HEK293 (cell line): ENCODE results near the gene C1QBP.

ENCODE experiments used
- EGR2 ChIP-seq: fragments of 450-650 bp; formaldehyde crosslinking; IDR thresholded peaks from 2 replicates; pipeline ENCODE4 v1.5.1; 2016; ENCODE audit warnings: low read depth, missing biosample characterization, missing genetic modification characterization
- GFI1B ChIP-seq: fragments of 450-650 bp; formaldehyde crosslinking; IDR thresholded peaks from 2 replicates; pipeline ENCODE4 v1.5.1; 2016; ENCODE audit warnings: missing biosample characterization, missing genetic modification characterization
- GLI4 ChIP-seq: fragments of 450-650 bp; formaldehyde crosslinking; IDR thresholded peaks from 2 replicates; pipeline ENCODE4 v1.5.1; 2016; ENCODE audit warnings: missing biosample characterization, missing genetic modification characterization
- GLIS1 ChIP-seq: fragments of 450-650 bp; formaldehyde crosslinking; IDR thresholded peaks from 2 replicates; pipeline ENCODE4 v1.5.1; 2016; ENCODE audit warnings: missing biosample characterization, missing genetic modification characterization
- KLF1 ChIP-seq: fragments of 450-650 bp; formaldehyde crosslinking; IDR thresholded peaks from 2 replicates; pipeline ENCODE4 v1.5.1; 2016; ENCODE audit warnings: missing biosample characterization, missing genetic modification characterization
- KLF8 ChIP-seq: fragments of 450-650 bp; formaldehyde crosslinking; IDR thresholded peaks from 2 replicates; pipeline ENCODE4 v1.5.1; 2016; ENCODE audit warnings: missing biosample characterization, missing genetic modification characterization
- PBX3 ChIP-seq: sonication (generic); formaldehyde crosslinking; IDR thresholded peaks from 2 replicates; pipeline ENCODE4 v1.8.1; 2022; ENCODE audit warnings: mild to moderate bottlenecking, moderate library complexity, missing genetic modification reagents
- PRDM1 ChIP-seq: fragments of 450-650 bp; formaldehyde crosslinking; IDR thresholded peaks from 2 replicates; pipeline ENCODE4; 2016; ENCODE audit warnings: missing biosample characterization, missing genetic modification characterization
- YY2 ChIP-seq: fragments of 450-650 bp; formaldehyde crosslinking; IDR thresholded peaks from 2 replicates; pipeline ENCODE4 v1.5.1; 2016; ENCODE audit warnings: missing biosample characterization, missing genetic modification characterization
- ZBTB8A ChIP-seq: fragments of 450-650 bp; formaldehyde crosslinking; IDR thresholded peaks from 2 replicates; pipeline ENCODE4 v1.5.1; 2016; ENCODE audit warnings: missing biosample characterization, missing genetic modification characterization
- ZEB2 ChIP-seq: fragments of 450-650 bp; formaldehyde crosslinking; IDR thresholded peaks from 2 replicates; pipeline ENCODE4 v1.5.1; 2016; ENCODE audit warnings: missing biosample characterization, missing genetic modification characterization
- ZFHX2 ChIP-seq: fragments of 450-650 bp; formaldehyde crosslinking; conservative IDR thresholded peaks from 2 replicates; pipeline ENCODE4 v1.5.1; 2016; ENCODE audit warnings: missing biosample characterization, missing genetic modification characterization
- ZNF133 ChIP-seq: fragments of 450-650 bp; formaldehyde crosslinking; IDR thresholded peaks from 2 replicates; pipeline ENCODE4 v1.5.1; 2016; ENCODE audit warnings: missing biosample characterization, missing genetic modification characterization
- ZNF157 ChIP-seq: fragments of 450-650 bp; formaldehyde crosslinking; IDR thresholded peaks from 2 replicates; pipeline ENCODE4 v1.5.1; 2016; ENCODE audit warnings: missing biosample characterization, missing genetic modification characterization
- ZNF214 ChIP-seq: fragments of 450-650 bp; formaldehyde crosslinking; IDR thresholded peaks from 2 replicates; pipeline ENCODE4 v1.5.1; 2017; ENCODE audit warnings: missing biosample characterization, mild to moderate bottlenecking, missing genetic modification characterization, borderline replicate concordance
- ZNF223 ChIP-seq: fragments of 450-650 bp; formaldehyde crosslinking; IDR thresholded peaks from 2 replicates; pipeline ENCODE4 v1.5.1; 2016; ENCODE audit warnings: missing biosample characterization, missing genetic modification characterization
- ZNF391 ChIP-seq: fragments of 450-650 bp; formaldehyde crosslinking; IDR thresholded peaks from 2 replicates; pipeline ENCODE4 v1.5.1; 2016; ENCODE audit warnings: low read depth, missing biosample characterization, missing genetic modification characterization, borderline replicate concordance
- ZNF426 ChIP-seq: fragments of 450-650 bp; formaldehyde crosslinking; IDR thresholded peaks from 2 replicates; pipeline ENCODE4 v1.5.1; 2017; ENCODE audit warnings: missing biosample characterization, missing genetic modification characterization, mild to moderate bottlenecking, inconsistent platforms, moderate library complexity
- ZNF488 ChIP-seq: fragments of 450-650 bp; formaldehyde crosslinking; IDR thresholded peaks from 2 replicates; pipeline ENCODE4 v1.5.1; 2016; ENCODE audit warnings: missing biosample characterization, missing genetic modification characterization
- ZNF530 ChIP-seq: fragments of 450-650 bp; formaldehyde crosslinking; IDR thresholded peaks from 2 replicates; pipeline ENCODE4 v1.5.1; 2016; ENCODE audit warnings: low read depth, missing biosample characterization, missing genetic modification characterization
- ZNF555 ChIP-seq: fragments of 450-650 bp; formaldehyde crosslinking; conservative IDR thresholded peaks from 2 replicates; pipeline ENCODE4 v1.5.1; 2017; ENCODE audit warnings: missing biosample characterization, mild to moderate bottlenecking, missing genetic modification characterization, inconsistent platforms
- ZNF658 ChIP-seq: fragments of 450-650 bp; formaldehyde crosslinking; IDR thresholded peaks from 2 replicates; pipeline ENCODE4; 2016; ENCODE audit warnings: missing biosample characterization, missing genetic modification characterization
- ZNF670 ChIP-seq: fragments of 450-650 bp; formaldehyde crosslinking; IDR thresholded peaks from 2 replicates; pipeline ENCODE4 v1.5.1; 2016; ENCODE audit warnings: missing biosample characterization, missing genetic modification characterization, low read depth
- ZNF837 ChIP-seq: fragments of 450-650 bp; formaldehyde crosslinking; IDR thresholded peaks from 2 replicates; pipeline ENCODE4 v1.5.1; 2016; ENCODE audit warnings: missing biosample characterization, missing genetic modification characterization
- TF ChIP-seq, protein P1 (sequence below): fragments of 450-650 bp; formaldehyde crosslinking; IDR thresholded peaks from 2 replicates; pipeline ENCODE4 v1.5.1; 2016; ENCODE audit warnings: missing biosample characterization, missing genetic modification characterization
- TF ChIP-seq, protein P2 (sequence below): fragments of 450-650 bp; formaldehyde crosslinking; IDR thresholded peaks from 2 replicates; pipeline ENCODE4 v1.5.1; 2016; ENCODE audit warnings: missing biosample characterization, missing genetic modification characterization, borderline replicate concordance
- TF ChIP-seq, protein P3 (sequence below): fragments of 450-650 bp; formaldehyde crosslinking; IDR thresholded peaks from 2 replicates; pipeline ENCODE4 v1.5.1; 2016; ENCODE audit warnings: missing biosample characterization, missing genetic modification characterization
- TF ChIP-seq, protein P4 (sequence below): fragments of 450-650 bp; formaldehyde crosslinking; IDR thresholded peaks from 2 replicates; pipeline ENCODE4 v1.5.1; 2017; ENCODE audit warnings: missing biosample characterization, missing genetic modification characterization
- TF ChIP-seq, protein P5 (sequence below): fragments of 450-650 bp; formaldehyde crosslinking; IDR thresholded peaks from 2 replicates; pipeline ENCODE4 v1.5.1; 2017; ENCODE audit warnings: missing biosample characterization, missing genetic modification characterization

C1QBP gene

DNA sequence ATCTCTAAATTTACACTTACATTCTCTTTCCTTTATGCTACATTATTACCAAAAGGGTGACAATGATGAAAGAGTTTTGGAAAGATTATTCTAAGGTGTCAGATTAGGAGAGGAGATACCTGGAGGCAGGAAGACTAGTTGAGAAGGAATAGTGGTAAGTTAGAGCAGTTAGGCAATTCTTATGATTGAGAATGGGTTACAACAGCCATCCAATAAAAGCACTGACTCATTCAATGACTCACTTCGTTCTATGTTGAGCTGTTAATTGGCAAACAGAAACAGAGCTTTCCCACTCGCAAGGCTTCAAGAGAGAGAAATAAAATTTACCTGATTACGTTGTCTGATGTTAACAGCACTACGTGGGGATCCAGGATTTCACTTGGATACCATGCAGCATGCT is 25.3 kb downstream of the C1QBP start (continued):
- TF ChIP-seq ZNF658 (no peak), GLIS1 (no peak), ZBTB8A (tag by site-specific recombination) (no peak), ZNF670 (no peak), ZNF837 (tag by site-specific recombination) (no peak), ZEB2 (peak; percentile 98), ZNF223 (tag by site-specific recombination) (no peak), ZFHX2 (no peak), ZNF555 (tag by site-specific recombination) (no peak), KLF8 (tag by site-specific recombination) (peak; percentile 70), ZNF133 (tag by site-specific recombination) (no peak), ZNF488 (tag by site-specific recombination) (no peak), GLI4 (tag by site-specific recombination) (no peak), YY2 (no peak), ZNF530 (tag by site-specific recombination) (no peak), ZNF214 (tag by site-specific recombination) (no peak), EGR2 (tag by site-specific recombination) (no peak), GFI1B (tag by site-specific recombination) (0 out of 2 replicates have a peak, but pooled peaks have one; percentile 25), PRDM1 (tag by site-specific recombination) (peak; percentile 90), ZNF391 (no peak), ZNF157 (tag by site-specific recombination) (no peak), ZNF426 (tag by site-specific recombination) (no peak), KLF1 (tag by site-specific recombination) (no peak), PBX3 (CRISPR knock-in tag) (no peak)
- TF ChIP-seq, protein P1, sequence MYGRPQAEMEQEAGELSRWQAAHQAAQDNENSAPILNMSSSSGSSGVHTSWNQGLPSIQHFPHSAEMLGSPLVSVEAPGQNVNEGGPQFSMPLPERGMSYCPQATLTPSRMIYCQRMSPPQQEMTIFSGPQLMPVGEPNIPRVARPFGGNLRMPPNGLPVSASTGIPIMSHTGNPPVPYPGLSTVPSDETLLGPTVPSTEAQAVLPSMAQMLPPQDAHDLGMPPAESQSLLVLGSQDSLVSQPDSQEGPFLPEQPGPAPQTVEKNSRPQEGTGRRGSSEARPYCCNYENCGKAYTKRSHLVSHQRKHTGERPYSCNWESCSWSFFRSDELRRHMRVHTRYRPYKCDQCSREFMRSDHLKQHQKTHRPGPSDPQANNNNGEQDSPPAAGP = peak; percentile 91
- TF ChIP-seq, protein P2, sequence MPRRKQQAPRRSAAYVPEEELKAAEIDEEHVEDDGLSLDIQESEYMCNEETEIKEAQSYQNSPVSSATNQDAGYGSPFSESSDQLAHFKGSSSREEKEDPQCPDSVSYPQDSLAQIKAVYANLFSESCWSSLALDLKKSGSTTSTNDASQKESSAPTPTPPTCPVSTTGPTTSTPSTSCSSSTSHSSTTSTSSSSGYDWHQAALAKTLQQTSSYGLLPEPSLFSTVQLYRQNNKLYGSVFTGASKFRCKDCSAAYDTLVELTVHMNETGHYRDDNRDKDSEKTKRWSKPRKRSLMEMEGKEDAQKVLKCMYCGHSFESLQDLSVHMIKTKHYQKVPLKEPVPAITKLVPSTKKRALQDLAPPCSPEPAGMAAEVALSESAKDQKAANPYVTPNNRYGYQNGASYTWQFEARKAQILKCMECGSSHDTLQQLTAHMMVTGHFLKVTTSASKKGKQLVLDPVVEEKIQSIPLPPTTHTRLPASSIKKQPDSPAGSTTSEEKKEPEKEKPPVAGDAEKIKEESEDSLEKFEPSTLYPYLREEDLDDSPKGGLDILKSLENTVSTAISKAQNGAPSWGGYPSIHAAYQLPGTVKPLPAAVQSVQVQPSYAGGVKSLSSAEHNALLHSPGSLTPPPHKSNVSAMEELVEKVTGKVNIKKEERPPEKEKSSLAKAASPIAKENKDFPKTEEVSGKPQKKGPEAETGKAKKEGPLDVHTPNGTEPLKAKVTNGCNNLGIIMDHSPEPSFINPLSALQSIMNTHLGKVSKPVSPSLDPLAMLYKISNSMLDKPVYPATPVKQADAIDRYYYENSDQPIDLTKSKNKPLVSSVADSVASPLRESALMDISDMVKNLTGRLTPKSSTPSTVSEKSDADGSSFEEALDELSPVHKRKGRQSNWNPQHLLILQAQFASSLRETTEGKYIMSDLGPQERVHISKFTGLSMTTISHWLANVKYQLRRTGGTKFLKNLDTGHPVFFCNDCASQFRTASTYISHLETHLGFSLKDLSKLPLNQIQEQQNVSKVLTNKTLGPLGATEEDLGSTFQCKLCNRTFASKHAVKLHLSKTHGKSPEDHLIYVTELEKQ (tag by site-specific recombination) = peak; percentile 71; the same call in 1 of the 2 replicates
- TF ChIP-seq, protein P3, sequence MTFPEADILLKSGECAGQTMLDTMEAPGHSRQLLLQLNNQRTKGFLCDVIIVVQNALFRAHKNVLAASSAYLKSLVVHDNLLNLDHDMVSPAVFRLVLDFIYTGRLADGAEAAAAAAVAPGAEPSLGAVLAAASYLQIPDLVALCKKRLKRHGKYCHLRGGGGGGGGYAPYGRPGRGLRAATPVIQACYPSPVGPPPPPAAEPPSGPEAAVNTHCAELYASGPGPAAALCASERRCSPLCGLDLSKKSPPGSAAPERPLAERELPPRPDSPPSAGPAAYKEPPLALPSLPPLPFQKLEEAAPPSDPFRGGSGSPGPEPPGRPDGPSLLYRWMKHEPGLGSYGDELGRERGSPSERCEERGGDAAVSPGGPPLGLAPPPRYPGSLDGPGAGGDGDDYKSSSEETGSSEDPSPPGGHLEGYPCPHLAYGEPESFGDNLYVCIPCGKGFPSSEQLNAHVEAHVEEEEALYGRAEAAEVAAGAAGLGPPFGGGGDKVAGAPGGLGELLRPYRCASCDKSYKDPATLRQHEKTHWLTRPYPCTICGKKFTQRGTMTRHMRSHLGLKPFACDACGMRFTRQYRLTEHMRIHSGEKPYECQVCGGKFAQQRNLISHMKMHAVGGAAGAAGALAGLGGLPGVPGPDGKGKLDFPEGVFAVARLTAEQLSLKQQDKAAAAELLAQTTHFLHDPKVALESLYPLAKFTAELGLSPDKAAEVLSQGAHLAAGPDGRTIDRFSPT = peak; percentile 76
- TF ChIP-seq, protein P4, sequence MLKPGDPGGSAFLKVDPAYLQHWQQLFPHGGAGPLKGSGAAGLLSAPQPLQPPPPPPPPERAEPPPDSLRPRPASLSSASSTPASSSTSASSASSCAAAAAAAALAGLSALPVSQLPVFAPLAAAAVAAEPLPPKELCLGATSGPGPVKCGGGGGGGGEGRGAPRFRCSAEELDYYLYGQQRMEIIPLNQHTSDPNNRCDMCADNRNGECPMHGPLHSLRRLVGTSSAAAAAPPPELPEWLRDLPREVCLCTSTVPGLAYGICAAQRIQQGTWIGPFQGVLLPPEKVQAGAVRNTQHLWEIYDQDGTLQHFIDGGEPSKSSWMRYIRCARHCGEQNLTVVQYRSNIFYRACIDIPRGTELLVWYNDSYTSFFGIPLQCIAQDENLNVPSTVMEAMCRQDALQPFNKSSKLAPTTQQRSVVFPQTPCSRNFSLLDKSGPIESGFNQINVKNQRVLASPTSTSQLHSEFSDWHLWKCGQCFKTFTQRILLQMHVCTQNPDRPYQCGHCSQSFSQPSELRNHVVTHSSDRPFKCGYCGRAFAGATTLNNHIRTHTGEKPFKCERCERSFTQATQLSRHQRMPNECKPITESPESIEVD (tag by site-specific recombination) = peak; percentile 56
- TF ChIP-seq, protein P5, sequence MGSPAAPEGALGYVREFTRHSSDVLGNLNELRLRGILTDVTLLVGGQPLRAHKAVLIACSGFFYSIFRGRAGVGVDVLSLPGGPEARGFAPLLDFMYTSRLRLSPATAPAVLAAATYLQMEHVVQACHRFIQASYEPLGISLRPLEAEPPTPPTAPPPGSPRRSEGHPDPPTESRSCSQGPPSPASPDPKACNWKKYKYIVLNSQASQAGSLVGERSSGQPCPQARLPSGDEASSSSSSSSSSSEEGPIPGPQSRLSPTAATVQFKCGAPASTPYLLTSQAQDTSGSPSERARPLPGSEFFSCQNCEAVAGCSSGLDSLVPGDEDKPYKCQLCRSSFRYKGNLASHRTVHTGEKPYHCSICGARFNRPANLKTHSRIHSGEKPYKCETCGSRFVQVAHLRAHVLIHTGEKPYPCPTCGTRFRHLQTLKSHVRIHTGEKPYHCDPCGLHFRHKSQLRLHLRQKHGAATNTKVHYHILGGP (tag by site-specific recombination) = no peak
